Karpas-422 (cell line): Measurements from ENCODE around the gene STOML2. TPM values are rescaled to one million over a fixed set of nuclear protein-coding genes. Genes with fewer than 3 reads are reported as not detected.

Experiments
- DNase-seq: peaks from one replicate; pipeline ENCODE4 v3.0.0-alpha.2; 2015
- H2AFZ ChIP-seq: fragments of 200-600 bp; sonication (generic); 2 replicates; pipeline ENCODE4 v1.6.1; 2014; ENCODE audit warnings: antibody characterized with exemption, low read length, mixed read lengths
- H3K27ac ChIP-seq: fragments of 200-600 bp; sonication (generic); 2 replicates; pipeline ENCODE4 v1.5.1; 2014; ENCODE audit warnings: mild to moderate bottlenecking, low read length, moderate library complexity
- H3K27me3 ChIP-seq: fragments of 200-600 bp; sonication (generic); 2 replicates; pipeline ENCODE4 v1.6.1; 2014; ENCODE audit warnings: low read length, mixed read lengths
- H3K36me3 ChIP-seq: fragments of 200-600 bp; sonication (generic); 2 replicates; pipeline ENCODE4 v1.6.1; 2014; ENCODE audit warnings: low read length, mixed read lengths; ENCODE audit not compliant: insufficient read depth
- H3K4me1 ChIP-seq: fragments of 200-600 bp; sonication (generic); 2 replicates; pipeline ENCODE4 v1.6.1; 2014; ENCODE audit warnings: mild to moderate bottlenecking, low read length, mixed read lengths
- H3K4me2 ChIP-seq: fragments of 200-600 bp; sonication (generic); 2 replicates; pipeline ENCODE4 v1.6.1; 2014; ENCODE audit warnings: low read length, low read depth, mild to moderate bottlenecking; ENCODE audit not compliant: poor library complexity, severe bottlenecking
- H3K4me3 ChIP-seq: fragments of 200-600 bp; sonication (generic); 2 replicates; pipeline ENCODE4 v1.5.1; 2014; ENCODE audit warnings: mild to moderate bottlenecking, antibody characterized with exemption, low read length, mixed read lengths
- H3K79me2 ChIP-seq: fragments of 200-600 bp; sonication (generic); 2 replicates; pipeline ENCODE4 v1.6.1; 2014; ENCODE audit warnings: mild to moderate bottlenecking, low read length, mixed read lengths
- H3K9ac ChIP-seq: fragments of 200-600 bp; sonication (generic); 2 replicates; pipeline ENCODE4 v1.6.0; 2014; ENCODE audit warnings: low read length
- H3K9me2 ChIP-seq: fragments of 200-600 bp; sonication (generic), shearing (Covaris generic); replicated peaks from 2 replicates; pipeline ENCODE4 v1.6.0; 2014; ENCODE audit warnings: mild to moderate bottlenecking, low read length, moderate library complexity; ENCODE audit not compliant: insufficient read depth
- H3K9me3 ChIP-seq: fragments of 300-700, 200-600 bp; sonication (generic); 2 replicates; pipeline ENCODE4 v1.6.1; 2014; ENCODE audit warnings: low read length, mixed read lengths
- H4K20me1 ChIP-seq: fragments of 200-600 bp; sonication (generic); 2 replicates; pipeline ENCODE4 v1.6.1; 2014; ENCODE audit warnings: mild to moderate bottlenecking, antibody characterized with exemption, low read length, low read depth; ENCODE audit not compliant: insufficient read depth
- total RNA-seq: library from RNA; depleted of rRNA; stranded (reverse); fragments of >200 nt; shearing (Covaris generic); gene quantifications from 2 replicates; pipeline ENCODE4 v1.2.3, GENCODE V29; 2014; ENCODE audit warnings: low replicate concordance

The STOML2 gene
- total RNA-seq, 1 experiment from 2014 or later = 141 TPM

- Histone ChIP-seq H3K36me3 (peaks cover 25% of the 10 kb centered on the region), H2AFZ (no peak within 1 kb of the TSS), H3K79me2 (peaks cover 57% of the 10 kb centered on the region), H3K4me1 (peaks cover 25% of the 10 kb centered on the region), H3K4me2 (peak within 1 kb of the TSS; percentile 92), H4K20me1 (peaks cover 40% of the 10 kb centered on the region), H3K27me3 (no peaks in the 10 kb centered on the region), H3K9ac (peak within 1 kb of the TSS; percentile 99), H3K9me3 (no peaks in the 10 kb centered on the region), H3K4me3 (peak within 1 kb of the TSS; percentile 94), H3K27ac (peak within 1 kb of the TSS; percentile 96), H3K9me2 (no peaks in the 10 kb centered on the region)
- peak; percentile 99 for DNase-seq
Measured at GRCh38 chr9:35072461-35073278, 30.3 kb downstream of the STOML2 start, which contains the start of gene VCP. TSS of gene VCP (minus strand) at chr9:35072625. CDS start at chr9:35072353, 272 bp downstream.

GRCh38 chr9:35071814-35072460, 31.0 kb downstream of the STOML2 start:
- peak; percentile 93 for DNase-seq
- H3K27ac ChIP-seq = peak overlapping the region; percentile 96
- no peaks in the 10 kb centered on the region for H3K9me3 ChIP-seq
- peaks cover 32% of the 10 kb centered on the region for H3K36me3 ChIP-seq
- H4K20me1 ChIP-seq = peaks cover 48% of the 10 kb centered on the region
- peak overlapping the region; percentile 94 for H3K4me3 ChIP-seq
- H3K4me2 ChIP-seq = peak overlapping the region; percentile 92
- H3K79me2 ChIP-seq = peaks cover 57% of the 10 kb centered on the region
- no peak overlapping the region for H2AFZ ChIP-seq
- H3K9ac ChIP-seq = peak overlapping the region; percentile 99
- H3K4me1 ChIP-seq = peaks cover 24% of the 10 kb centered on the region
- no peaks in the 10 kb centered on the region for H3K9me2 ChIP-seq
- H3K27me3 ChIP-seq = no peaks in the 10 kb centered on the region

GRCh38 chr9:35070823-35071813, 31.8 kb downstream of the STOML2 start:
- no peak overlapping the region for H2AFZ ChIP-seq
- H3K4me1 ChIP-seq = peaks cover 24% of the 10 kb centered on the region
- peaks cover 58% of the 10 kb centered on the region for H3K79me2 ChIP-seq
- H3K27me3 ChIP-seq = no peaks in the 10 kb centered on the region
- no peaks in the 10 kb centered on the region for H3K9me3 ChIP-seq
- peak overlapping the region; percentile 99 for H3K9ac ChIP-seq
- peak overlapping the region; percentile 96 for H3K27ac ChIP-seq
- peaks cover 50% of the 10 kb centered on the region for H4K20me1 ChIP-seq
- H3K4me2 ChIP-seq = peak overlapping the region; percentile 92
- peak overlapping the region; percentile 94 for H3K4me3 ChIP-seq
- no peaks in the 10 kb centered on the region for H3K9me2 ChIP-seq
- peaks cover 37% of the 10 kb centered on the region for H3K36me3 ChIP-seq
- peak; percentile 76 for DNase-seq

GRCh38 chr9:35069020-35069419, 33.9 kb downstream of the STOML2 start:
- Histone ChIP-seq H3K27ac (no peak overlapping the region), H3K4me3 (no peak overlapping the region), H3K4me2 (no peak overlapping the region), H3K4me1 (peaks cover 24% of the 10 kb centered on the region), H3K27me3 (no peaks in the 10 kb centered on the region), H3K9ac (no peak overlapping the region), H3K9me3 (no peaks in the 10 kb centered on the region), H3K9me2 (no peaks in the 10 kb centered on the region), H3K79me2 (peaks cover 58% of the 10 kb centered on the region), H4K20me1 (peaks cover 58% of the 10 kb centered on the region), H2AFZ (no peak overlapping the region), H3K36me3 (peaks cover 48% of the 10 kb centered on the region)
- DNase-seq = no peak

GRCh38 chr9:35067056-35067455, 35.9 kb downstream of the STOML2 start:
- H3K27me3 ChIP-seq = no peaks in the 10 kb centered on the region
- no peak overlapping the region for H3K27ac ChIP-seq
- peaks cover 66% of the 10 kb centered on the region for H3K36me3 ChIP-seq
- peaks cover 58% of the 10 kb centered on the region for H4K20me1 ChIP-seq
- peaks cover 17% of the 10 kb centered on the region for H3K4me1 ChIP-seq
- no peak for DNase-seq
- no peak overlapping the region for H3K4me2 ChIP-seq
- peaks cover 67% of the 10 kb centered on the region for H3K79me2 ChIP-seq
- no peaks in the 10 kb centered on the region for H3K9me3 ChIP-seq
- H2AFZ ChIP-seq = no peak overlapping the region
- H3K9ac ChIP-seq = no peak overlapping the region
- H3K4me3 ChIP-seq = no peak overlapping the region
- no peaks in the 10 kb centered on the region for H3K9me2 ChIP-seq

- no peak overlapping the region for H3K4me2 ChIP-seq
- peaks cover 22% of the 10 kb centered on the region for H4K20me1 ChIP-seq
- H3K4me1 ChIP-seq = no peaks in the 10 kb centered on the region
- H3K27ac ChIP-seq = no peak overlapping the region
- H3K9me3 ChIP-seq = no peaks in the 10 kb centered on the region
- H3K9ac ChIP-seq = no peak overlapping the region
- no peak overlapping the region for H2AFZ ChIP-seq
- H3K79me2 ChIP-seq = peaks cover 14% of the 10 kb centered on the region
- no peaks in the 10 kb centered on the region for H3K9me2 ChIP-seq
- peaks cover 87% of the 10 kb centered on the region for H3K36me3 ChIP-seq
- no peaks in the 10 kb centered on the region for H3K27me3 ChIP-seq
- no peak for DNase-seq
- H3K4me3 ChIP-seq = no peak overlapping the region
Measured at GRCh38 chr9:35060548-35061207, 42.3 kb downstream of the STOML2 start.

- Histone ChIP-seq H3K4me1 (no peaks in the 10 kb centered on the region), H3K27ac (no peak overlapping the region), H3K79me2 (peaks cover 14% of the 10 kb centered on the region; the same call in 1 of the 2 replicates), H3K9me3 (no peaks in the 10 kb centered on the region), H3K9me2 (no peaks in the 10 kb centered on the region), H2AFZ (no peak overlapping the region), H4K20me1 (0 out of 2 replicates have a peak, but pooled peaks cover 15% of the 10 kb centered on the region), H3K36me3 (peaks cover 84% of the 10 kb centered on the region), H3K4me2 (no peak overlapping the region), H3K27me3 (no peaks in the 10 kb centered on the region), H3K9ac (no peak overlapping the region), H3K4me3 (no peak overlapping the region)
- DNase-seq = no peak
Measured at GRCh38 chr9:35059438-35059837, 43.5 kb downstream of the STOML2 start.
